DND-41 (cell line): ENCODE data around the gene NDC80.

ENCODE experiments used
- CTCF ChIP-seq: IDR thresholded peaks from 2 replicates; pipeline ENCODE4 v1.5.1; 2012; ENCODE audit warnings: borderline replicate concordance, low read length, moderate library complexity, mild to moderate bottlenecking; ENCODE audit not compliant: poor library complexity, severe bottlenecking; ENCODE audit errors: extremely low read depth
- EZH2 ChIP-seq: IDR thresholded peaks from 3 replicates; pipeline ENCODE4 v1.6.1; 2012; ENCODE audit warnings: borderline replicate concordance, low read depth, mild to moderate bottlenecking, moderate library complexity, low read length, inconsistent platforms; ENCODE audit not compliant: severe bottlenecking

- TF ChIP-seq CTCF (no peak), EZH2 (no peak)
These were observed 571 bp upstream of the NDC80 start for GRCh38 chr18:2570772-2571199.
